CD14-positive monocyte (primary cell): ENCODE data around the gene TRPM4. TPM values are rescaled to one million over a fixed set of nuclear protein-coding genes. Genes with fewer than 3 reads are reported as not detected.

Experiments used
- DNase-seq, 3 donors: peaks; one replicate each; pipeline ENCODE4 v3.0.0-alpha.2; 2011 to 2022
- H2AFZ ChIP-seq: 2 replicates; pipeline ENCODE4 v1.6.0; 2012; ENCODE audit warnings: mild to moderate bottlenecking, low read depth, low read length, inconsistent platforms; ENCODE audit not compliant: insufficient read depth, poor library complexity, severe bottlenecking
- H3K27ac ChIP-seq, 2 donors: 1 replicate in 1 of 2; 2 replicates in 1 of 2; pipeline ENCODE4 v1.5.1; 2012 to 2013; ENCODE audit warnings: low read length in 2 of 2, control low read depth in 1 of 2, inconsistent platforms in 1 of 2, low read depth in 1 of 2, mild to moderate bottlenecking in 1 of 2
- H3K27me3 ChIP-seq, 2 donors: one replicate each; pipeline versions ENCODE4 v1.6.0 to v1.6.1; 2011 to 2013; ENCODE audit warnings: low read length in 2 of 2; ENCODE audit not compliant: control insufficient read depth in 2 of 2, insufficient read depth in 2 of 2
- H3K36me3 ChIP-seq, 2 donors: replicated peaks in 1 of 2; 1 replicate in 1 of 2; 2 replicates in 1 of 2; pipeline versions ENCODE4 v1.5.1 to v1.6.1; 2012 to 2013; ENCODE audit warnings: low read length in 2 of 2, control low read depth in 1 of 2, inconsistent platforms in 1 of 2, mild to moderate bottlenecking in 1 of 2; ENCODE audit not compliant: insufficient read depth in 2 of 2, control insufficient read depth in 1 of 2
- H3K4me1 ChIP-seq, 2 donors: 1 replicate in 1 of 2; 2 replicates in 1 of 2; pipeline versions ENCODE4 v1.5.1 to v1.6.1; 2012 to 2013; ENCODE audit warnings: low read length in 2 of 2, control low read depth in 1 of 2, inconsistent platforms in 1 of 2, mild to moderate bottlenecking in 1 of 2, moderate library complexity in 1 of 2; ENCODE audit not compliant: insufficient read depth in 2 of 2, control insufficient read depth in 1 of 2
- H3K4me2 ChIP-seq: replicated peaks from 2 replicates; pipeline ENCODE3; 2012; ENCODE audit warnings: low read length, moderate library complexity, mild to moderate bottlenecking; ENCODE audit not compliant: poor library complexity, severe bottlenecking; ENCODE audit errors: extremely low read depth
- H3K4me3 ChIP-seq, 3 experiments: fragments of 200-600 bp in 1 of 3; sonication (generic) in 1 of 3; replicated peaks in 1 of 3; 1 replicate in 2 of 3; 2 replicates in 1 of 3; pipeline ENCODE4 v1.5.1; 2011 to 2013; ENCODE audit warnings: low read length in 3 of 3, mild to moderate bottlenecking in 3 of 3, control low read depth in 2 of 3, low read depth in 2 of 3, inconsistent platforms in 1 of 3, moderate library complexity in 1 of 3
- H3K79me2 ChIP-seq: 2 replicates; pipeline ENCODE4 v1.6.0; 2012; ENCODE audit warnings: mild to moderate bottlenecking, control low read depth, inconsistent platforms, low read length, moderate library complexity; ENCODE audit not compliant: insufficient read depth
- H3K9ac ChIP-seq: 2 replicates; pipeline ENCODE4 v1.6.0; 2017; ENCODE audit warnings: low read length, mild to moderate bottlenecking; ENCODE audit not compliant: insufficient read depth, poor library complexity, severe bottlenecking
- H3K9me3 ChIP-seq, 2 donors: replicated peaks in 1 of 2; 1 replicate in 1 of 2; 2 replicates in 1 of 2; pipeline versions ENCODE4 v1.5.1 to v1.6.1; 2012 to 2013; ENCODE audit warnings: low read length in 2 of 2, control low read depth in 1 of 2; ENCODE audit not compliant: control insufficient read depth in 1 of 2, insufficient read depth in 1 of 2
- H4K20me1 ChIP-seq: 2 replicates; pipeline ENCODE4 v1.6.0; 2012; ENCODE audit warnings: mild to moderate bottlenecking, low read length, control low read depth, moderate library complexity; ENCODE audit not compliant: insufficient read depth
- H3K27ac Mint-ChIP-seq, 7 donors: one replicate each; pipeline ENCODE4 v1.8.0; 2020; ENCODE audit warnings: mild to moderate bottlenecking in 7 of 7, mixed read lengths in 7 of 7, moderate library complexity in 6 of 7, inconsistent platforms in 2 of 7
- H3K27me3 Mint-ChIP-seq, 3 donors: one replicate each; pipeline ENCODE4 v1.8.0; 2021 to 2022; ENCODE audit warnings: low read depth in 3 of 3, mild to moderate bottlenecking in 3 of 3, mixed read lengths in 3 of 3, moderate library complexity in 3 of 3, inconsistent platforms in 1 of 3
- H3K36me3 Mint-ChIP-seq, 2 donors: one replicate each; pipeline ENCODE4 v1.8.0; 2020; ENCODE audit warnings: mixed read lengths in 2 of 2, inconsistent platforms in 1 of 2, mild to moderate bottlenecking in 1 of 2
- H3K4me1 Mint-ChIP-seq: one replicate; pipeline ENCODE4 v1.8.0; 2020; ENCODE audit warnings: mild to moderate bottlenecking, mixed read lengths
- H3K4me3 Mint-ChIP-seq, 2 donors: one replicate each; pipeline ENCODE4 v1.8.0; 2020; ENCODE audit warnings: mild to moderate bottlenecking in 2 of 2, mixed read lengths in 2 of 2, moderate library complexity in 1 of 2
- H3K9me3 Mint-ChIP-seq, 7 donors: one replicate each; pipeline ENCODE4 v1.8.0; 2020 to 2022; ENCODE audit warnings: mixed read lengths in 7 of 7, mild to moderate bottlenecking in 6 of 7, moderate library complexity in 6 of 7, inconsistent platforms in 2 of 7
- WGBS: methylation state at CpG from one replicate; pipeline ENCODE4 v1.1.5; 2013; ENCODE audit warnings: missing lambda C conversion rate; ENCODE audit not compliant: insufficient coverage; 5-methylcytosine and 5-hydroxymethylcytosine counted together
- intact Hi-C, 2 donors: fragments of 100-400 bp; cut with micrococcal nuclease; formaldehyde crosslinking; loops; one replicate each; pipeline versions ENCODE4 v1.15.0 to v1.15.1; 2023
- polyA plus RNA-seq, 3 donors: library from polyadenylated mRNA; depleted of rRNA in 1 of 3; unstranded in 2 of 3; stranded (reverse) in 1 of 3; fragments of 300-500 nt in 2 of 3; fragments of >200 nt in 1 of 3; fragmentation: Illumina TruSeq in 2 of 3; gene quantifications; 1 replicate in 2 of 3; 2 replicates in 1 of 3; pipeline ENCODE4 v1.2.3, GENCODE V29; 2012 to 2021
- TF ChIP-seq, protein P1 (sequence below): fragments of 200-600 bp; IDR thresholded peaks from one replicate; pipeline ENCODE4 v1.8.0; 2022; ENCODE audit warnings: antibody characterized with exemption, mild to moderate bottlenecking

Gene TRPM4
- polyA plus RNA-seq, 3 donors: 6.0 to 6.9 (median 6.6) TPM

DNA sequence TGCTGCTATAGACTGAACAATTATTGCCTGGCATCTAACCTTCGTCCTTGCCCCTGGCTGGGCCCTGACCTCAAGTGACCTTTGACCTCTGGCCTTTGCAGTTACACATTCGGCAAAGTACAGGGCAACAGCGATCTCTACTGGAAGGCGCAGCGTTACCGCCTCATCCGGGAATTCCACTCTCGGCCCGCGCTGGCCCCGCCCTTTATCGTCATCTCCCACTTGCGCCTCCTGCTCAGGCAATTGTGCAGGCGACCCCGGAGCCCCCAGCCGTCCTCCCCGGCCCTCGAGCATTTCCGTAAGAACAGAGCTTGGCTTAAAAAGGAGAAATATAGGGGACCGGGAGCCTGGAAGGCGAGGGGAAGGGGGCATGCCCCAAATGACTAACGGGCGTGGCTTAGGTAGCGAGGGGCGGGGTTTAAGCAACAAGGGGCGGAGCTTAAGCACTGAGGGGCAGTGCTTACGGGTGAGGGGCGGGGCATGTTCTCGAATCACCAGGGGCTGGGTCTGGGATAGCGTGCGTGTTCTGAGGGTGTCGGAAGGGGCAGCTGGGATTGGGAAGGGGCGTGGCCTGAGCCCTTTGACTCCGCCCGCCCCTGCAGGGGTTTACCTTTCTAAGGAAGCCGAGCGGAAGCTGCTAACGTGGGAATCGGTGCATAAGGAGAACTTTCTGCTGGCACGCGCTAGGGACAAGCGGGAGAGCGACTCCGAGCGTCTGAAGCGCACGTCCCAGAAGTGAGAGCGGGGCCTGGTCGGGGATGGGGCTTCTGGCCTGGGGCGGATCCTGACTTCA, 52.7 kb downstream of the TRPM4 start:
- peaks cover 0 to 4% (median 2%) of the 10 kb centered on the region in 7 donors for H3K9me3 Mint-ChIP-seq
- peak overlapping the region; percentile 65 for H2AFZ ChIP-seq
- no peak overlapping the region for H3K9ac ChIP-seq
- peaks cover 2 to 3% (median 2%) of the 10 kb centered on the region in 3 donors for H3K27me3 Mint-ChIP-seq
- H3K9me3 ChIP-seq: no peaks in the 10 kb centered on the region
- DNase-seq: peak; percentile 58 to 77 (median 60)
- peaks cover 0 to 3% of the 10 kb centered on the region in 2 donors for H3K36me3 Mint-ChIP-seq
- intact Hi-C loops: no loop called here
- peak overlapping the region in 5 of 7 donors; percentile 53 to 75 (median 64) for H3K27ac Mint-ChIP-seq
- 70% methylated on average over 46 of the region's 50 CpGs for WGBS
- TF ChIP-seq, protein P1, sequence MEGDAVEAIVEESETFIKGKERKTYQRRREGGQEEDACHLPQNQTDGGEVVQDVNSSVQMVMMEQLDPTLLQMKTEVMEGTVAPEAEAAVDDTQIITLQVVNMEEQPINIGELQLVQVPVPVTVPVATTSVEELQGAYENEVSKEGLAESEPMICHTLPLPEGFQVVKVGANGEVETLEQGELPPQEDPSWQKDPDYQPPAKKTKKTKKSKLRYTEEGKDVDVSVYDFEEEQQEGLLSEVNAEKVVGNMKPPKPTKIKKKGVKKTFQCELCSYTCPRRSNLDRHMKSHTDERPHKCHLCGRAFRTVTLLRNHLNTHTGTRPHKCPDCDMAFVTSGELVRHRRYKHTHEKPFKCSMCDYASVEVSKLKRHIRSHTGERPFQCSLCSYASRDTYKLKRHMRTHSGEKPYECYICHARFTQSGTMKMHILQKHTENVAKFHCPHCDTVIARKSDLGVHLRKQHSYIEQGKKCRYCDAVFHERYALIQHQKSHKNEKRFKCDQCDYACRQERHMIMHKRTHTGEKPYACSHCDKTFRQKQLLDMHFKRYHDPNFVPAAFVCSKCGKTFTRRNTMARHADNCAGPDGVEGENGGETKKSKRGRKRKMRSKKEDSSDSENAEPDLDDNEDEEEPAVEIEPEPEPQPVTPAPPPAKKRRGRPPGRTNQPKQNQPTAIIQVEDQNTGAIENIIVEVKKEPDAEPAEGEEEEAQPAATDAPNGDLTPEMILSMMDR: peak; percentile 28
- H3K4me3 Mint-ChIP-seq: peak overlapping the region; percentile 45 to 57
- H3K4me2 ChIP-seq: peak overlapping the region; percentile 43
- H3K4me3 ChIP-seq: peak overlapping the region in 1 of 3 experiments; percentile 43
- no peaks in the 10 kb centered on the region for H3K79me2 ChIP-seq
- H3K4me1 Mint-ChIP-seq: peaks cover 27% of the 10 kb centered on the region
- no peaks in the 10 kb centered on the region for H4K20me1 ChIP-seq
- H3K4me1 ChIP-seq: peaks cover 15 to 42% of the 10 kb centered on the region in 2 donors
- no peaks in the 10 kb centered on the region for H3K27me3 ChIP-seq
- no peak overlapping the region for H3K27ac ChIP-seq
- no peaks in the 10 kb centered on the region for H3K36me3 ChIP-seq

DNA sequence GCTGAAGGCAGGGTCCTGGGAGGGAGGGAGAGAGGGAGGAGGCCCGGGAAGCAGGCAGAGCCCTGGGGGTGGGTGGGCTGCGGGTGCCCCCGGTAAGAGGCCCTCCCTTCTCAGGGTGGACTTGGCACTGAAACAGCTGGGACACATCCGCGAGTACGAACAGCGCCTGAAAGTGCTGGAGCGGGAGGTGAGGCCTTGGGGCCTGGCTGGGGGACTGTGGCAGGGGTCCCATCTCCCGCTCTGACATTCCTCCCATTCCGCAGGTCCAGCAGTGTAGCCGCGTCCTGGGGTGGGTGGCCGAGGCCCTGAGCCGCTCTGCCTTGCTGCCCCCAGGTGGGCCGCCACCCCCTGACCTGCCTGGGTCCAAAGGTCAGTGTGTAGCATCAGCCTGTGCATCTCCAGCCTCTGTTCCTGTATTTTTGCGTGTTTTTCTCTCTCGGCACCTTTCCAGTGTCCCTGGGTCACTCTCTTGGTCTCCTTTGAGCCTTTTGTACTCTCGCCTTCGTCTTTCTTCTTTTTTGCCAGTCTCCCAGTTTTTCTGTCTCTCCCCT, 53.4 kb downstream of the TRPM4 start:
- Mint-ChIP-seq H3K27ac (no peak overlapping the region), H3K9me3 (peaks cover 0 to 4% (median 2%) of the 10 kb centered on the region in 7 donors), H3K27me3 (peaks cover 2 to 5% (median 2%) of the 10 kb centered on the region in 3 donors), H3K36me3 (peaks cover 0 to 3% of the 10 kb centered on the region in 2 donors), H3K4me1 (peaks cover 23% of the 10 kb centered on the region), H3K4me3 (no peak overlapping the region)
- Histone ChIP-seq H3K27ac (no peak overlapping the region), H3K27me3 (no peaks in the 10 kb centered on the region), H2AFZ (no peak overlapping the region), H3K79me2 (no peaks in the 10 kb centered on the region), H3K4me3 (peak overlapping the region in 1 of 3 experiments; percentile 43), H3K9me3 (no peaks in the 10 kb centered on the region), H3K36me3 (no peaks in the 10 kb centered on the region), H3K4me1 (peaks cover 10 to 36% of the 10 kb centered on the region in 2 donors), H3K9ac (no peak overlapping the region), H3K4me2 (peak overlapping the region; percentile 43), H4K20me1 (no peaks in the 10 kb centered on the region)
- WGBS: 83% methylated on average over 15 of the region's 19 CpGs
- no peak for DNase-seq
- TF ChIP-seq, protein P1: no peak
- intact Hi-C loops: no loop called here
